ENCODE data around the gene RBM6. TPM values are rescaled to one million over a fixed set of nuclear protein-coding genes. Genes with fewer than 3 reads are reported as not detected.

The RBM6 gene
- total and polyA plus RNA-seq, 9 of the 15 experiments (the other 6 are each of a cell fraction or from before 2014, with no cell fraction given) = 19.9 to 82.2 (median 57.8) TPM

DNA sequence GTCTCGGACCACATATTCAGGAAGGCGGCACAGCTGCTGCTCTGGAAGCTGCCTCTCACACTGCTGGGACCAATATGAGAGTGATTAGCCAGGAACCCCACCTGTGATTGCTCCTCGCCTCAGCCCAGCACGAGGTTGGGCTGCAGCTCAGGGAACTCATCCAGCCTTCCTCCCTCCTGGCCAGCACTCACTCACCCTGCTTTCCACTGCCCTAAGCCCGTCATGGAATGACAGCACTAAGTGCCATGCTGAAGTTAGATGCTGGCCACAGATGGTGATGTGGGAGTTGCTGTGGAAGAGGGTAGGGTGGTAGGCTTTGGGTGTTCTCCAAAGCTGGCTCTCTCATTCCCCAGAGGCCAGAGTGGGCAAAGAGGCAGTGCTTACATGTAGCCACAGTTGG is 43.6 kb upstream of the RBM6 start:
- H3K9ac ChIP-seq (ENCODE audit: insufficient read depth in 1 of 2, low read depth in 2 of 2, low read length in 2 of 2) = no peak overlapping the region
- ChIA-PET POLR2A (interaction anchor here (0.6 kb wide), 1 partner anchor 1065 kb away, joined by 3 read pairs; no protein-coding TSS in a partner anchor), CTCF (ENCODE audit: low intra/inter-chr PET ratio) (no interaction called here)
- peaks cover 4 to 13% of the 10 kb centered on the region in 2 experiments; a peak in 4 of 5 replicates for H3K4me1 ChIP-seq (replicated peaks in 1 of 2; ENCODE audit: control insufficient read depth in 2 of 2, insufficient read depth in 2 of 2, low read length in 2 of 2)
- no peaks in the 10 kb centered on the region for H3K9me1 ChIP-seq (ENCODE audit: control insufficient read depth, insufficient read depth, low read length)
- in situ Hi-C loops (cut with MboI) (no loop called here), intact Hi-C loops (cut with micrococcal nuclease) (no loop called here)
- H3K4me3 ChIP-seq = no peak overlapping the region
- H3K4me2 ChIP-seq (ENCODE audit: insufficient read depth, low read length) = no peak overlapping the region
- no peaks in the 10 kb centered on the region for H3K27me3 ChIP-seq (ENCODE audit: control insufficient read depth in 2 of 2, insufficient read depth in 2 of 2, low read length in 2 of 2)
- WGBS (ENCODE audit: insufficient coverage, low coverage, missing lambda C conversion rate) = 53% methylated on average over 3 of the region's 5 CpGs
- no peak overlapping the region for H2AFZ ChIP-seq (ENCODE audit: low read depth, low read length)
- no peaks in the 10 kb centered on the region for H3K79me2 ChIP-seq (ENCODE audit: control insufficient read depth, insufficient read depth, low read length)
- no peaks in the 10 kb centered on the region for H3K9me3 ChIP-seq (replicated peaks; ENCODE audit: control insufficient read depth, insufficient read depth, low read depth, low read length)
- H3K36me3 ChIP-seq (ENCODE audit: control insufficient read depth, insufficient read depth, low read length) = peaks cover 4% of the 10 kb centered on the region; the same call in 1 of the 3 replicates
- ATAC-seq (no peak), FAIRE-seq (no peak), DNase-seq (ENCODE audit: extremely low read depth in 1 of 4, low spot score in 3 of 4) (no peak)
- H3K27ac ChIP-seq (ENCODE audit: extremely low read depth, low read depth, low read length) = no peak overlapping the region; the same call in 2 of the 3 replicates
- TF ChIP-seq, protein P1, sequence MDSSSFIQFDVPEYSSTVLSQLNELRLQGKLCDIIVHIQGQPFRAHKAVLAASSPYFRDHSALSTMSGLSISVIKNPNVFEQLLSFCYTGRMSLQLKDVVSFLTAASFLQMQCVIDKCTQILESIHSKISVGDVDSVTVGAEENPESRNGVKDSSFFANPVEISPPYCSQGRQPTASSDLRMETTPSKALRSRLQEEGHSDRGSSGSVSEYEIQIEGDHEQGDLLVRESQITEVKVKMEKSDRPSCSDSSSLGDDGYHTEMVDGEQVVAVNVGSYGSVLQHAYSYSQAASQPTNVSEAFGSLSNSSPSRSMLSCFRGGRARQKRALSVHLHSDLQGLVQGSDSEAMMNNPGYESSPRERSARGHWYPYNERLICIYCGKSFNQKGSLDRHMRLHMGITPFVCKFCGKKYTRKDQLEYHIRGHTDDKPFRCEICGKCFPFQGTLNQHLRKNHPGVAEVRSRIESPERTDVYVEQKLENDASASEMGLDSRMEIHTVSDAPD (CRISPR knock-in tag; IDR thresholded peaks at IDR 0.05) = no peak
- TF ChIP-seq, protein P2, sequence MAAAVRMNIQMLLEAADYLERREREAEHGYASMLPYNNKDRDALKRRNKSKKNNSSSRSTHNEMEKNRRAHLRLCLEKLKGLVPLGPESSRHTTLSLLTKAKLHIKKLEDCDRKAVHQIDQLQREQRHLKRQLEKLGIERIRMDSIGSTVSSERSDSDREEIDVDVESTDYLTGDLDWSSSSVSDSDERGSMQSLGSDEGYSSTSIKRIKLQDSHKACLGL (CRISPR knock-in tag; IDR thresholded peaks at IDR 0.05; ENCODE audit: borderline replicate concordance, poor library complexity, severe bottlenecking) = no peak
- TF ChIP-seq GATAD2B (IDR thresholded peaks at IDR 0.05; ENCODE audit: borderline replicate concordance) (no peak), BMI1 (IDR thresholded peaks at IDR 0.05; ENCODE audit: low read length) (no peak), ZFP30 (CRISPR knock-in tag; IDR thresholded peaks at IDR 0.05; ENCODE audit: borderline replicate concordance) (no peak), ZNF384 (IDR thresholded peaks at IDR 0.05; ENCODE audit: low read depth, low read length) (no peak), HEY1 (CRISPR knock-in tag; IDR thresholded peaks at IDR 0.05; ENCODE audit: borderline replicate concordance) (no peak), CCNT2 (IDR thresholded peaks at IDR 0.05; ENCODE audit: borderline replicate concordance, extremely low read depth, insufficient read length, low read depth, low read length) (no peak), PCBP1 (IDR thresholded peaks at IDR 0.05; ENCODE audit: low read depth, low read length, poor library complexity, severe bottlenecking) (no peak), ILK (tag; IDR thresholded peaks at IDR 0.05; ENCODE audit: borderline replicate concordance, low read depth) (no peak), GTF2F1 (IDR thresholded peaks at IDR 0.05; ENCODE audit: low read depth, low read length) (no peak), PTRF (tag; IDR thresholded peaks at IDR 0.05) (no peak), RNF2 (IDR thresholded peaks at IDR 0.05) (no peak), FUS (optimal IDR thresholded peaks at IDR 0.05; ENCODE audit: low read depth, low read length) (no peak)
- TF ChIP-seq, protein P3, sequence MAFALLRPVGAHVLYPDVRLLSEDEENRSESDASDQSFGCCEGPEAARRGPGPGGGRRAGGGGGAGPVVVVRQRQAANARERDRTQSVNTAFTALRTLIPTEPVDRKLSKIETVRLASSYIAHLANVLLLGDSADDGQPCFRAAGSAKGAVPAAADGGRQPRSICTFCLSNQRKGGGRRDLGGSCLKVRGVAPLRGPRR (CRISPR knock-in tag; IDR thresholded peaks at IDR 0.05) = no peak
- no peaks in the 10 kb centered on the region for H4K20me1 ChIP-seq (replicated peaks; ENCODE audit: control insufficient read depth, insufficient read depth, low read length)
- BruUV-seq (replicated peaks) = no TSS peak
